ENCODE results near the gene RXRB.

Gene RXRB

DNA sequence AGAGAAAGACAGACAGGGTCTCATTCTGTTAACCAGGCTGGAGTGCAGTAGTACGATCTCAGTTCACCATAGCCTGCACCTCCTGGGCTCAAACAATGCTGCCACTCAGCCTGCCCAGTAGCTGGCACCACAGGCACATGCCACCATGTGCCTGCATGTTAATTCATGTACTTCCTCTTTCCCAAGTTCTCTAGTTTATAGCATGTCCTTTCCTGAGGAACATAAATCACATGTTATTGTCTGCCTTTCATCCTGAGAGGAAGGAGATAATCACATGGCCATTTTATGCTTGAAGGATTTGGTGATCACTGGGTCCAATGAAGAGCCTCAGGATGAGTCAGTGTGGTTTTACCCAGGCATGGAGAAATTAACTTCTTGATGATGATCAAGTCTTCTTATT, 56.1 kb downstream of the RXRB start:
- no peak overlapping the region for H3K4me3 ChIP-seq (ENCODE audit: low read depth in 1 of 2, low read length in 2 of 2)

More for the DNA sequence above, 56.1 kb downstream of the RXRB start:
- H3K9me3 ChIP-seq (ENCODE audit: low read length), result no peaks in the 10 kb centered on the region
- no peaks in the 10 kb centered on the region for H3K36me3 ChIP-seq (ENCODE audit: insufficient read depth, low read length)
- no peaks in the 10 kb centered on the region for H3K4me1 ChIP-seq (ENCODE audit: insufficient read depth, low read length)
- peaks cover 0 to 4% of the 10 kb centered on the region in 2 donors for H3K27me3 ChIP-seq (ENCODE audit: control insufficient read depth in 1 of 2, insufficient read depth in 2 of 2, low read length in 2 of 2)
- H3K9ac ChIP-seq (ENCODE audit: low read length), result no peak overlapping the region
- H3K27ac ChIP-seq (ENCODE audit: low read depth, low read length), result no peak overlapping the region

Measured in muscle layer of colon (tissue), 2 donors.